HG03342 (cell line): ENCODE measurements around the gene FGR.
A peak's percentile ranks its signal among the peaks of the same experiment; 100 is the strongest.
"Not testable (repeated sequence)": the region's sequence is repeated elsewhere in the genome, so short reads cannot be mapped to it uniquely, and the experiment has no call there.

Experiments
- ATAC-seq: cut with Tn5 transposase; IDR thresholded peaks from one replicate; pipeline ENCODE4 v1.9.1; 2021; ENCODE audit warnings: mild to moderate bottlenecking, moderate library complexity; ENCODE audit not compliant: unreplicated experiment

Gene FGR

DNA sequence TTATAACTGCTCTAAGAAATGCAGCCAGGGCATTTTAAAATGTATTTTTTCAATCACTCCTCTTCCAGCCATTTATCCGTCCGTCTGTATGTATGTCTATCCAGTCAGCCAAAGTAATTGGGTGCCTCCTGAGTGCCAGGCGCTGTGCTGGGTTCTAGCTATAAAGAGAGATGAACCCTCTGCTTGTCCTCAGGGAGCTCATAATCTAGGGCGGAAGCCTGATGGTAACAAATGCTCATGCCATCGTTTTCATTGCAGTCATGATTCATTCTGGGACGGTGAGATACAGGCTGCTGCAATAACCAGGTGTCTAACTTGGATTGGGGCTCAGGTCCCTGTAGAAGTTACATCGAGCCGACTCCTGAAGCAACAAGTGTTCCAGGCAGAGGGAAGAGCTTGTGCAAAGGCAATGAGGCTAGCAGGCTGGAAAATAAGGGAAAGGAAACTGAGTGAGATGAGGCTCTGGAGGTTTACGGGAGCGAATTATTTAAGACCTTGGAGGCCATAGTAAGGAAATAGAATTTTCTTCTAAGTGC lies 25.4 kb upstream of the FGR start:
- ATAC-seq = no peak

DNA sequence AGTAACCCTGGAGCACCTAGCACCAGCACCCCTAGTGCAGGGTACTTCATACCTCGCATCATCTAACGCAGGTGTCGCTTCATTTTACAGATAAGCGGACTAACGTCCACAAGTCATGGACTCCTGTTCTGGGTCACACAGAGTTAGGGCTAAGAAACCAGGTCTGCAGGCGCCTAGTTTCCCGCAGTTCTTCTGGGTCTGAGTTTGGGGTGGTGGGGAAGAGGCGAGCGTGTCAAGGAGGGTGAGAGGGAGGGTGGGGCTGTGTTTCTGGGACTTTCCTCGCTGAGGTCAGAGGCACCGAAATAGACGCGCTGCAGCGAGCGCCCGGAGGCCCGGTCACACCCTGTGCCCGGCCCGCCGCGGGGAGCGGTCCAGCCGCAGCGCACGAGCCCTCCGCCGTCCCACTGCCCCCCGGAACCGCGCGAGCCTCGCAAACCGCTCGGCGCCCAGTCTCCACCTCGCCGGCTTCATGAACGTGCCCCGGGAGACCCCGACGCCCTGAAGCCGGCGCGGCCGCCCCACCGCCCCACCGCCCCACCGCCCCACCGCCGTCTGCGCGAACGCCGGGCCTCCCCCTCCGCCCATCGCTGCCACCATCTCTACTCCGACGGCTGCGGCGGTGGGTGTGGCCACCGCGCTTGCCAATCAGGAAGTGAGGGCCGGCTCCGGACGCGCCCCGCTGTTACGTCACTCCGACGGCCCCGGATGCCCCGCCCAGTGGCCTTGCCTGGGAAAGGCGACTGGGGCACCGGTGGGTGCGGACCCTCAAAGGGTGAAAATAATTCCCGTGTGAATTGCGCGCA lies 24.7 kb upstream of the FGR start:
- ATAC-seq = peak; percentile 59

DNA sequence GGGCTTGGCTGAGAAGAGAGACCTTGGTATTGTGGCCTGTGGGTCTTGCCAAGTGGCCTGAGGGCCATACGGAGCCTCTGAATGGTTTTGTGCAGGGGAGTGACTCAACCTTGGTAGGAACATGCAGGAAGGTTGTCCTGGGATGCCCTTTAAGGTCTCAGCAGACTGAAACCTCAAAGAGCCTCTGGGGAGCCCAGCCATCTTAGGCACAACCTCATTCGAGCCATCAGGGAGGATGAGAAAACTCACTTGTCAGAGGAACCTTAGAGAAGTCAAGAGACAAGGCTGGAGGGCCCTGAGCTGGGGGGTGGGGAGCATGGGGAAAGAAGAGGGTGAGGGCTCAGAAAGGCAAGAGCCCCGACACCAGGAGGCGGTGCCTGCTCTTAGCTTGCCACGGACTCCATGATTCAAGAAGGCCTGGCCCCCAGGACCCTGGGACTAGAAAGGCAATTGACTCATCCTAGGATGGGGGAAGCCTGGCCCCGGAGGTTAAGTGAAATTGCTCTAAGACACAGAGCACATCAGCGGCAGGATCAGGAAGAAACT lies 24.0 kb upstream of the FGR start:
- ATAC-seq = peak; percentile 15

DNA sequence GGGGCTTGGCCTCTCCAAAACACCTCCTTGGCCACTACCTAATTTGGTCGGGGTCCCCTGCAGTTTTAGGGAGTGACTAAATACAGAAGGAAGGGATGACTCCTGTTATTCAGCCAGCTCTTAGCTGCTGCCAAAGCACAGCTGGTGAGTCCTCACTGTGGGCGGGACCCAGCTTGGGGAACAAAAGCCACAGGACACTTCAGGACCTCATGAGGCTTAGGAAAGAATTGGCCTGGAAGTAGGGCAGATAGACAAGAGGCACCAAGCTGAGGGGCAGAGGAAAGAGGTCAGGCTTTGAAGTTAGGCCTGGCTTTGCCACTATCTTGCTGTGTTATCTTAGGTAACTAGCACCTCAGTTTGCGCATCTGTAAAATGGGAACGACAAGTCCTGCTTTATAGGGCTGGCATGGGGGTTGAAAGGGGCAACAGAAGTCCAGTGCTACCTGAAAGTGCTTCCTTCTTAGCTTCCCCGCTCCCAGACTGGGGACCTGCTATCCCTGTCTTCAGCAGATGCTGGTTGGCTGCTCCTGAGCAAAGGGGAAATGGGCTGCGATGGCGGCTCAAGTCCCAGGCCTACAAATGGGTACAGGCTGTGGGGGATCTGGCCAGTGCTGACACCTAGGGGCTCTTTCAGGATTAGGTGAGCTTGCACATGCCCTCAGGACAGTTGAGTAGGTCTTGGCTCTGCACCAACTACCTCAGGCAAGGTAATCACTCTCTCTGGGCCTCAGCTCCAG lies 21.3 kb upstream of the FGR start:
- ATAC-seq = no peak

DNA sequence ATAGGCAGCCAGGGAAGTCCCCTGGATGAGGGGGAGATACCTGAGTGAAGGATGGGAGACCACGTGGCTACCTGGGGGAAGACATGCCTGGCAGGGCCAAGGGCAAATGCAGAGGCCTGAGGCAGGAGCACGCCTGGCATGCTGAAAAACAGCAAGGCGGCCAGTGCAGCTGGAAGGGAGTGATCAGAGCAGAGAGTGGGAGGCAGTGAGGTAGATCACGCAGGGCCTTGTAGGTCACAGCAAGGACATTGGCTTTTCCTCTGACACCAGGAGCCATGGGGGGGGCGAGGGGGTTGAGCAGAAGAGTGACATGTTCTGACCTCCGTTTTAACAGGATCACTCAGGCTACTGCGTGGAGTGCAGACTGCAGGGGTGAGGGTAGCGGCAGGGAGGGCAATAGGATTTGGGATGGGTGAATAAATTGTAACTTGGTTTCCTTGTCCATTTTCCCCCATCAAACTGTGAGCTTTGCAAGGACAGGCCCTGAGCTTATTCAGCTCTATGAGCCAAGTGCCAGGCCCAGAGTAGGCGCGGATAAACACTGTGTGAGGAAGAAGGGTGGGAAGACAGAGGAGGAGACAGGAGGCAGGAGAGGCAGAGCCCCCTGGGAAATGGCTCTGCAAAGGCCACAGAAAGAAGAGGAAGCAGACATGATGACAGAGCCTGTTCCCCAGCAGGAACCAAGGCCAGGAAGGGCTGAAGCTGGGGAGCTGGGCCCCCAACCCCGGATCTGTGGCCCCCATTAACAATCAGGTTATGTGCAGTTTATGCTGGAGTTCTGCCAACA lies 20.4 kb upstream of the FGR start:
- ATAC-seq = no peak

DNA sequence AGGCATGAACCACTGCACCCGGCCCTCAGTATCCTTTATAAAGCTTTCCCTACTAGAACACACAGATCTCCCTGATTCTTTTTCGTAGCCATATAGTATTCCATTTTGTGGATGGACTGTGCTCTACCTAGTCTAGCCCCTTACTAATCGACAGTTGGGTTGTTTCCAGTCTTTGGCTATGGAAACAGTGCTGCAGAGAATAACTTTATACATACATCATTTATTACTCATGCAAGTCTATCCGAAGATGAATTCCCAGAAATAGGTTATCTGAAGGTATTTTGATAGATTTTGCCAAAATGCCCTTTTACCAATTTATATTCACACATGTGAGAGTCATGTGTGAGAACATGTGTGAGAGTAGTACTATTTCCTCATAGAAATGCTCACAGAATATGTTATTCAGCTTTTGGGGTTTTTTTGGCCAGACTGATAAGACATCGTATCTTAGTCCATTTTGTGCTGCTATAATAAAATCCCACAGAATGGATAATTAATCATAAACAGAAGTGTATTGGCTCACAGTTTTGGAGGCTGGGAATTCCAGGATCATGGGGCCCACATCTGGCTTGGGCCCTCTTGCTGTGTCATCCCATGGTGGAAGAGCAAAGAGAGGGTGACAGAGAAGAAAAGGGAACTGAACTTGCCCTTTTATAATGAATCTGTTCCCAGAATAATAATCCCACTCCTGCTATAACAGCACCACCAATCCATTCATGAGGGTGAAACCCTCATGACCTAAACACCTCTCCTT lies 17.3 kb upstream of the FGR start:
- no peak for ATAC-seq

DNA sequence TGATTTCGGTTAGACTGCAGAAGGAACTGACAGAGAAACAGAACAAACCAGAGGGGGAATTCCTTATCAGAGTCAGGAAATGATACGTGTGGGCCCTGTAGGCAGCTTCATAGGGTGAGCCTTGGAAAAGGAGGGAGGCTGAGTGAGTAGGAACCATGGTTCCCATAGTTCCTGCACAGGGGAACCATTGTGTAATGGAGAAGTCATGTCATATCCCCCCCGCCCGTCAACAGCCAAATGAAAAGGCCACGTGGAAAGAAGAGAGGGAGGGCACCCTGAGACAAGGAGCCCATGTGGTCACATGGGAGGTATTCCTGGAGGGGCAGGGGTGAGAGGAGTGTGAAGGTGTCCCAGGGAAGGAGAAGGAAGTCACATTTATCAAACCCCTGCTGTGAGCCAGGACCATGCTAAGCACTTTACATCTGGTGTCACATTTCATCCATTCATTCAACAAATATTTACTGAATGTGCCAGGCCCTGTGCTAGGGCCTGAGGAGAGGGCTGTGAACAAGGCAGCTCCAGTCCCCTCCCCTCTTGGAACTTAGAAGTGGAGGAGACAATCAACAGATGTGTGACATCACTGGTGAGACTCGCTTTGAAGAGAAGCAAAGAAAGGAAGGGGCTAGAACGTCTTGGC lies 15.7 kb upstream of the FGR start:
- no peak for ATAC-seq

DNA sequence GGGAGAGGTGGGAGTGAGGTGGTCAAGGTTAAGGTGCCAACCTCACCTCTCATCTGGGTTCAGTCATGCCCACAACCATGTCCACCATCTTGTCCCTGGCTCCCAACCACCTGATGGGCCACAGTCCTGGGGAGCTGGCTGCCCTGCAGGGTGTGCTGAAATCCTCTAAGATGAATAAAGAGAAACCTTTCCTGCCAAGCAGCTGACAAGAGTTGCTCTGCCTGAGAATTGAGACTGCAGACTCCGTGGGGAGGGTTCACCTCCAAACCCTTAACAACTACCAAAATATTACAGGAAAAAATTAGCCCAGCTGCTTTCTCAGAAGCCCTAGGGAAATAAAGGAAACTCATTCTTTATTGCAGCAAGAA lies 15.2 kb upstream of the FGR start:
- no peak for ATAC-seq

DNA sequence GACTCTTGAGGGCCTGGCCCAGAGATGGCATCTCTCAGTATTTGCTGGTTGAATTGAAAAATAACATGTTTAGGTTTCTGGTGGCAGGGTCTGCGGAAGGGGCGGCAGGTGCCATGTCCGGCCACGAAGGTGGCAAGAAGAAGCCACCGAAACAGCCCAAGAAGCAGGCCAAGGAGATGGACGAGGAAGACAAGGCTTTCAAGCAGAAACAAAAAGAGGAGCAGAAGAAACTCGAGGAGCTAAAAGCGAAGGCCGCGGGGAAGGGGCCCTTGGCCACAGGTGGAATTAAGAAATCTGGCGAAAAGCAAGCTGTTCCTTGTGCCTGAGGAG lies 14.3 kb upstream of the FGR start:
- no peak for ATAC-seq

DNA sequence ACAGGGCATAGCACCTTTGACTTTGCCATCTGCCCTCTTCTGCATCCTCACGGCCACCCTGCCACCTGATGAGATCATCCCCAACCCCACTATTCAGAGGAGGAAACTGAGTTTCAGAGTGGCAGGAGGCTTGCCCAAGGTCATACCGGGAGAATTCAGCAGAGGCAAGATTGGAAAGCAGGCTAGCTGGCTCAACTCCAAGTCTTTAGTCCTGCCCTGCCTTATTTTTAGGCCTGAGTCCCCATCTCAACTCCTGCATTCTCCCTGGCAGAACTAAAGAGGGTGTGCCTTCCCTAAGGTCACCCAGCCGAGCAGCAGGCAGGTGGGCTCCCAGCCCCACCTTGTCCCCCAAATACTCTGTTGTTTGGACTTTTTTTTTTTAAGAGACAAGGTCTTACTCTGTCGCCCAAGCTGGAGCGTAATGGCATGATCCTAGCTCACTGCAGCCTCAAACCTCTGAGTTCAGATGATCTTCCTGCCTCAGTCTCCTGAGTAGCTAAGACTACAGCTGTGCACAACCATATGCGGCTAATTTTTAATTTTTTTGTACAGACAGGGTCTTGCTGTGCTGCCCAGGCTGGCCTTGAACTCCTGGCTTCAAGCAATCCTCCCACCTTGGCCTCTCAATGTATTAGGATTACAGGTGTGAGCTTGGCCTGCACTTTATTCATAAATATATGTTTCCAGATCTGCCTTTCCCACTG lies 13.8 kb upstream of the FGR start:
- no peak for ATAC-seq

DNA sequence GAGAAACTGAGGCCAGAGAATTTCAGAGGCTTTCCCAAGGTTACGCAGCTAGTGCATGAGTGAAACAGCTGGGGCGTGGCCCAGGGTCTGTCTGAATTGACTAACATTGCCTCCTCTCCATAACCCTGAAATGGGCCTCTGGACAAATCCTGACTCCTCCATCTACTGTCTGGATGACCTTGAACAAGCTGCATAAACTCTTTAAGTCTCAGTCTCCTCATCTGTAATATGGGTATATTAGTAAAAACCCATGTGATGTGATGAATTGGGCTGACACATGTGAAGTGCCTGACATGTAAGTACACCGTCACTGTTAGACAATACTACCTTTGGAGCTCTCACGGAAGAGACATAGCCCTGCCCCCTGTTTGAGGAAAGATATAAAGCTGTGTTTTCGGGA lies 12.3 kb upstream of the FGR start:
- no peak for ATAC-seq

DNA sequence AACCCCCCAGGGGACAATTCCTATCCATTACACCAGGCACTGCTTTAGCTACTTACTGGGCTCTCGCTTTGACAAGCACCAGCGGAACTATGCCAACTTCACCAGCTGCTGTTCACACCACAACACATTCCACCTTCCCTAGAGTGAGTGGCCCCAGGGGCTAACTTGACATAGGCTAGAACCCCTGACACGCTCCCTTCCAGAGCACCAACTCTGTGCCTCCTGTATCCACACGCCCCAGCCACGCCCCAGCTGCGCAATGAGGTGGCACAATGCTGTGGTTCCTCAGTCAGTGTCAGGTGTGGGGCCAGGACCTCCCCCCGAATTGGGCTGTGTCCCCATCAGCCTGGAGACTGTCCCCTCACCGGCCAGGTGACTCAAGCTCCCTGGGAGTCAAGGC lies 11.7 kb upstream of the FGR start:
- ATAC-seq = no peak

DNA sequence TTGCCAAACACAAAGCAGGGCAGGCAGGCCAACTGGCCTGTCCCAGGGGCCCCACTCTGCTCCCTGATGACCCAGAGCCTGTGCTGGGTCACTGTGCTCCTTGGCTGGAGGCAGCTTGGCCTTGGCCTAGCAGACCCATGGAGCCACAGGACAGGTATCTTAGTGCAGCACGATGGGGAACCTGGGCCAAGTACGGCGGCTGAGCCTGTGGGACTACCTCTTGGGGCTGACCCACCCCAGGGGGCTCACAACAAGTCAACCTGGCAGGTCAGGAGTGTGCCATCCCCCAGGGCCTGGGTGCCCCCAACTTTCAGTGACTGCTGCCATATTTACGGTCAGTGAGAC lies 10.1 kb upstream of the FGR start:
- no peak for ATAC-seq

DNA sequence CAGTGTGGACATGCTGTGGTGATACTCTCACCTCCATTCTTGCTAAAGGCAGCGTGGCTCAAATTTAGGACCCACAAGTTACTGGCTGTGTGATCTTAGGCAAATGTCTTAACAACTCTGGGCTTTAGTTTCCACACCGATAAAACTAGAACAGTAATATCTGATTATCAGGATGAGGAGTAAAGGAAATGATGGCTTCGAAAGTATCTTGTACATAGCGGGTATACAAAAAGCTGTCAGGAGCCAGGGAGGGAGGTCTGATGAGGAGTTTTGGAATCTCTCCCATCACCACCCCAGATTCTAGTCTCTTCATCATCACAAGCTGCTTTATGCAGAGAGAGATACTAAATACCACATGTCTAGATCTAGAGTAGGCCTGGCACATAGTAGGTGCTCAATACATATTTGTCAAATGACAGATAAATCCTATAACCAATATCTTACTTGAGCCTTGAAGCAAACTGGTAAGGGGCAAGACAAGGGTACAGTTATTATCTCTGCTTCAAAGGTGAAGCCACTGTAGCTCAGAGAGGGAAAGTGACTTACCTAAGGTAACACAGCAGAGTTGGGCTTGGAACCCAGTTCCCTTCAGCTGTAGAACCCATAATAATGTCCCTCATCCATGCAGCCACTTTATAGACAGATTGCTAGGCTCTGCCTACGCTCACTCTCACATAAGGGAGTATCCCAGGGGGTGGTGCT lies 9.5 kb upstream of the FGR start:
- no peak for ATAC-seq

DNA sequence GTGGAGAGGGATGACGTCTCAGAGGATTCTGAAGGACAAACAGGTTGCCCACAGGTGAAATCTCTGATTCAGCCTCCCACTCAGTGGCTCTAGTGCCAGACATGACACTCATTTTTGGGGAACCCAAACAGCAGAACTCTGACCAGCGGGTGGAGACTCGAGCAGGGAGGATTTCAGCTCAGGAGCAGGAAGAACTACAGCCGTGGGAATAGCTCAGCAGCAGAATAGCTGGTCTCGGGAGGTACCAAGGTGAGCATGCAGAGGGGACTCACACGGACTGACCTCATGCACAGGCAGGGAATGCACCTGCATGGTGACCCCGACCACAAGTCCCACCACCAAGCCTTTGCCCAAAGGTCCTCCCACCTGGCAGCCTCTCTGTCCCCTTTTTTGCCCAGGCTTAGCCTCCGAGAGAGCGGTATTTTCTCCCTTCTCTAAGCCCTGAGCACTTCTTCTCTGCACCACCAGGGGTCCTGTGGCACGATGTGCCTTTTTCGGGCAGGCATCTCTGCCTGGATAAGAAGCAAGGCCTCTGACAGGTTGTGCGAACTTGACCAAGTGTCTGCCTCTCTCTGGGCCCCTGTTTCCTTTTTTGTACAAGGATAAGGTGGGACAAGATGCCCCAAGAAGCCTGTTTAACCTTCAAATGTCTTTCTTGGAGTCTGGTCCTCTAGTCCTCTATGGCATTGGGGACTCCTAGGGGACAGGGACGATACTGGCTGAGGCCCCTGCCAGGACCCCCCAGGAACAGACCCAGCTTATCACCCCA lies 8.8 kb upstream of the FGR start:
- no peak for ATAC-seq

DNA sequence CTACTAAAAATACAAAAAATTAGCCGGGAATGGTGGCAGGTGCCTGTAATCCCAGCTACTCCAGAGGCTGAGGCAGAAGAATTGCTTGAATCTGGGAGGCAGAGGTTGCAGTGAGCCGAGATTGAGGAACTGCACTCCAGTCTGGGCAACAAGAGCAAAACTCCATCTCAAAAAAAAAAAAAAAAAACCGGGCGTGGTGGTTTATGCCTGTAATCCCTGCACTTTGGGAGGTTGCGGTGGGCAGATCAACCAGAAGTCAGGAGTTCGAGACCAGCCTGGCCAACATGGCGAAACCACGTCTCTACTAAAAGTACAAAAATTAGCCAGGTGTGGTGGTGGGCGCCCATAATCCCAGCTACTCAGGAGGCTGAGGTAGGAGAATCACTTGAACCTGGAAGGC lies 5.5 kb upstream of the FGR start:
- ATAC-seq = not testable (repeated sequence)

DNA sequence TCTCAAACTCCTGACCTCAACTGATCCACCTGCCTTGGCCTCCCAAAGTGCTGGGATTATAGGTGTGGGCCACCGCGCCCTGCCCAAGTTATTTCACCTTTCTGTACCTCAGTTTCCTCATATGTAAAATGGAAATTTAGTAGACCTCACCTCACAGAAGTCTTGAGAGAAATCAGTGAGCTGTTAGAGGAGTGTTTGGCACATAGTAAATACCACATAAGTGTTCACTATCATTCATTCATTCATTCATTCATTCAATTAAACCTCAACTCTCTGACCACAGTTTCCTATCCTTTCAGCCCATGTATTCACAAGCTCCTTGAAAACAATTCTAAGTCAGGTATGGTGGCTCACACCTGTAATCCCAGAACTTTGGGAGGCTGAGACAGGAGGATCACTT lies 3.8 kb upstream of the FGR start:
- ATAC-seq = no peak

DNA sequence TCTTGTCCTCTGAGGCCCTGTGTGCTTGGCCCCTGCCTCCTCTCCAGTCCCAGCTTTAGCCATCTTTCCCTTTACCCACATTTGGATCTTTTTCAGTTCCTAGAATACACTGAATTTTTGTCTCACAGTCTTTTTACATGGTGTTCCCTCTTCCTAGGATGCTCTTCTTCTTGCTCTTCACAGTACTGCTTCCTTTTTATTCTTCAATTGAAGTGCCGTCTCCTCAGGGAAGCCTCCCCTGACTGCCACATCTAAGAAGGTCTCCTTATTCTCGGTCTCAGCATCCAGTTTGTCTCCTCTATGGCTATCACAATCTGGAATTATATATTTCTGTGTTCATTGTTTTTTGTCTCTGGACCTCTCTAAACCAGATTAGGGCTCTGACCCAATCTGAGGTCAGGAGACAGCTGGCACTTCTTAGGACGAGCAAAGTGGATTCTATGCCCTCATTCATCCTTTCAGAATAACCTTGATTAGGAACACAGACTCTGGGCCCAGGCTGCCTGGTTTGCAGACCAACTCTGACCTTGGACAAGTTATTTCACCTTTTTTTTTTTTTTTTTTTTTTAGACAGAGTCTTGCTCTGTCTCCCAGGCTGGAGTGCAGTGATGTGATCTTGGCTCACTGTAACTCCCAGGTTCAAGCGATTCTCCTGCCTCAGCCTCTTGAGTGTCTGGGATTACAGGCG lies 3.2 kb upstream of the FGR start:
- no peak for ATAC-seq
